Body of pancreas (tissue), 4 donors: ENCODE measurements around the gene MPP3. TPM values are rescaled to one million over a fixed set of nuclear protein-coding genes. Genes with fewer than 3 reads are reported as not detected.

Experiments
- ATAC-seq: fragments of 150-250 bp; one replicate; pipeline ENCODE4 v1.9.1; 2016
- DNase-seq, 4 donors: peaks; one replicate each; pipeline ENCODE4 v3.0.0-alpha.2; 2019
- H3K27ac ChIP-seq, 4 donors: fragments of 200-600 bp; sonication (generic); 1 replicate in 3 of 4; 2 replicates in 1 of 4; pipeline versions ENCODE4 v1.5.1 to v1.6.1; 2016 to 2019; ENCODE audit warnings: mild to moderate bottlenecking in 1 of 4, mixed read lengths in 1 of 4, moderate library complexity in 1 of 4
- H3K27me3 ChIP-seq, 2 donors: fragments of 200-600 bp; sonication (generic); one replicate each; pipeline ENCODE4 v1.6.0; 2016; ENCODE audit warnings: mild to moderate bottlenecking in 1 of 2
- H3K36me3 ChIP-seq, 2 donors: fragments of 200-600 bp; sonication (generic); replicated peaks in 1 of 2; 2 replicates each; pipeline ENCODE4 v1.5.1; 2016; ENCODE audit warnings: low read depth in 2 of 2; ENCODE audit not compliant: insufficient read depth in 1 of 2
- H3K4me1 ChIP-seq: fragments of 200-600 bp; sonication (generic); one replicate; pipeline ENCODE4 v1.6.0; 2016
- H3K4me3 ChIP-seq, 2 donors: fragments of 200-600 bp; sonication (generic); 1 replicate in 1 of 2; 2 replicates in 1 of 2; pipeline ENCODE4 v1.5.1; 2016 to 2019
- H3K9me3 ChIP-seq, 3 donors: fragments of 200-600 bp; sonication (generic); 1 replicate in 2 of 3; 2 replicates in 1 of 3; pipeline ENCODE4 v1.5.1; 2016
- CTCF ChIP-seq, 7 experiments: fragments of 450-650 bp in 4 of 7; fragments of 200-600 bp in 3 of 7; sonication (generic) in 3 of 7; IDR thresholded peaks; one replicate each; pipeline ENCODE4 v1.5.1; 2016 to 2019; ENCODE audit warnings: antibody characterized with exemption in 7 of 7
- POLR2A ChIP-seq, 3 donors: fragments of 450-650 bp; IDR thresholded peaks; one replicate each; pipeline ENCODE4 v1.6.1; 2016; ENCODE audit warnings: antibody characterized with exemption in 3 of 3, mild to moderate bottlenecking in 2 of 3
- WGBS, 2 donors: methylation state at CpG; one replicate each; pipeline ENCODE4 v1.1.5; 2017; 5-methylcytosine and 5-hydroxymethylcytosine counted together
- intact Hi-C: fragments of 100-400 bp; cut with DNase I; formaldehyde crosslinking; loops from one replicate; pipeline ENCODE4 v1.15.1; 2023
- total RNA-seq, 2 donors: library from RNA; depleted of rRNA; stranded (reverse); fragments of >200 nt; gene quantifications; one replicate each; pipeline ENCODE4 v1.1.0, GENCODE V29; 2016

The MPP3 gene
- total RNA-seq, 2 donors from 2014 or later, result 20.2 to 22.4 TPM

GRCh38 chr17:43830510-43831140 lies 2.3 kb downstream of the MPP3 start:
- no peak for DNase-seq
- H3K9me3 ChIP-seq, result no peaks in the 10 kb centered on the region
- no peaks in the 10 kb centered on the region for H3K27me3 ChIP-seq
- no peaks in the 10 kb centered on the region for H3K36me3 ChIP-seq
- intact Hi-C loops, result no loop called here
- H3K4me3 ChIP-seq, result no peak overlapping the region
- no peak overlapping the region for H3K27ac ChIP-seq
- peaks cover 26% of the 10 kb centered on the region for H3K4me1 ChIP-seq
- ATAC-seq, result no peak
- 85 to 96% methylated on average over 7 of the region's 7 CpGs for WGBS, 2 donors
- no peak for TF ChIP-seq POLR2A (IDR thresholded peaks at IDR 0.05)
- TF ChIP-seq CTCF (IDR thresholded peaks at IDR 0.05), result no peak

GRCh38 chr17:43829738-43830137 lies 3.2 kb downstream of the MPP3 start:
- Histone ChIP-seq H3K4me3 (no peak overlapping the region), H3K27ac (no peak overlapping the region), H3K4me1 (peaks cover 26% of the 10 kb centered on the region), H3K36me3 (no peaks in the 10 kb centered on the region), H3K9me3 (no peaks in the 10 kb centered on the region), H3K27me3 (no peaks in the 10 kb centered on the region)
- ATAC-seq, result no peak
- DNase-seq, result no peak
- 96% methylated on average over 14 of the region's 14 CpGs; no CpG with 5 or more reads in 1 of the 2 donors for WGBS, 2 donors
- TF ChIP-seq POLR2A (IDR thresholded peaks at IDR 0.05) (no peak), CTCF (IDR thresholded peaks at IDR 0.05) (no peak)
- intact Hi-C loops, result no loop called here

- DNase-seq (no peak), ATAC-seq (no peak)
- H3K36me3 ChIP-seq, result no peaks in the 10 kb centered on the region
- no peaks in the 10 kb centered on the region for H3K27me3 ChIP-seq
- peaks cover 15% of the 10 kb centered on the region for H3K4me1 ChIP-seq
- H3K9me3 ChIP-seq, result no peaks in the 10 kb centered on the region
- WGBS, 2 donors, result 96 to 97% methylated on average over 7 to 9 of the region's 9 CpGs
- intact Hi-C loops, result no loop called here
- H3K4me3 ChIP-seq, result no peak overlapping the region
- no peak overlapping the region for H3K27ac ChIP-seq
- TF ChIP-seq CTCF (IDR thresholded peaks at IDR 0.05) (no peak), POLR2A (IDR thresholded peaks at IDR 0.05) (no peak)
Observed at GRCh38 chr17:43827596-43827995, 5.3 kb downstream of the MPP3 start.

- 88 to 91% methylated on average over 6 to 7 of the region's 7 CpGs for WGBS, 2 donors
- Histone ChIP-seq H3K27me3 (no peaks in the 10 kb centered on the region), H3K4me1 (peaks cover 4% of the 10 kb centered on the region), H3K9me3 (no peaks in the 10 kb centered on the region), H3K4me3 (no peak overlapping the region), H3K27ac (no peak overlapping the region), H3K36me3 (no peaks in the 10 kb centered on the region)
- no peak for TF ChIP-seq POLR2A (IDR thresholded peaks at IDR 0.05)
- no peak for TF ChIP-seq CTCF (IDR thresholded peaks at IDR 0.05)
- intact Hi-C loops, result no loop called here
- DNase-seq (no peak), ATAC-seq (no peak)
Observed at GRCh38 chr17:43826206-43826605, 6.7 kb downstream of the MPP3 start.

- Histone ChIP-seq H3K4me1 (no peaks in the 10 kb centered on the region), H3K27me3 (no peaks in the 10 kb centered on the region), H3K27ac (no peak overlapping the region), H3K9me3 (no peaks in the 10 kb centered on the region), H3K36me3 (no peaks in the 10 kb centered on the region), H3K4me3 (no peak overlapping the region)
- DNase-seq, result no peak
- ATAC-seq, result no peak
- TF ChIP-seq CTCF (IDR thresholded peaks at IDR 0.05), result no peak
- no peak for TF ChIP-seq POLR2A (IDR thresholded peaks at IDR 0.05)
- WGBS, 2 donors, result 91 to 100% methylated on average over 1 to 12 of the region's 12 CpGs
- intact Hi-C loops, result no loop called here
Observed at GRCh38 chr17:43825567-43825966, 7.4 kb downstream of the MPP3 start.
